GM12891 (cell line): ENCODE measurements around the gene MAF. TPM values are rescaled to one million over a fixed set of nuclear protein-coding genes. Genes with fewer than 3 reads are reported as not detected.

Experiments used
- DNase-seq: peaks from one replicate; pipeline ENCODE4 v3.0.0; 2011; ENCODE audit warnings: low spot score; ENCODE audit not compliant: insufficient read length
- FAIRE-seq: peaks from 2 replicates; lab custom pipeline; 2011; peaks lifted over from hg19 to GRCh38; lab: Jason Lieb, UNC
- PAX5 ChIP-seq: IDR thresholded peaks from 2 replicates; pipeline ENCODE4 v1.6.1; 2011; ENCODE audit warnings: low read length, moderate library complexity, mild to moderate bottlenecking; ENCODE audit not compliant: insufficient read depth, severe bottlenecking
- POLR2A ChIP-seq: IDR thresholded peaks from 2 replicates; pipeline ENCODE4 v1.6.1; 2011; ENCODE audit warnings: low read depth, low read length, control low read depth
- POLR2AphosphoS5 ChIP-seq: IDR thresholded peaks from 2 replicates; pipeline ENCODE4 v1.6.1; 2011; ENCODE audit warnings: low read depth, low read length, control low read depth
- POU2F2 ChIP-seq: IDR thresholded peaks from 2 replicates; pipeline ENCODE4 v1.6.1; 2011; ENCODE audit warnings: low read depth, mild to moderate bottlenecking, control low read depth, low read length, moderate library complexity
- SPI1 ChIP-seq: IDR thresholded peaks from 2 replicates; pipeline ENCODE4 v1.6.1; 2011; ENCODE audit warnings: low read depth, low read length, control low read depth
- TAF1 ChIP-seq: IDR thresholded peaks from 2 replicates; pipeline ENCODE4 v1.6.1; 2011; ENCODE audit warnings: low read depth, low read length, control low read depth
- polyA plus RNA-seq: library from polyadenylated mRNA; unstranded; fragments of >200 nt; gene quantifications from one replicate; pipeline ENCODE4 v1.2.1, GENCODE V29; 2012; ENCODE audit warnings: low read depth, missing spikeins, inconsistent platforms; ENCODE audit not compliant: missing spikeins

The MAF gene
- not detected for polyA plus RNA-seq

GRCh38 chr16:79600638-79601091, at the start of gene MAF:
TSS of gene MAF (minus strand) at chr16:79600737. CDS start at chr16:79599902, 835 bp downstream.
- FAIRE-seq (no peak), DNase-seq (peak; percentile 18)
- TF ChIP-seq POLR2A (no peak), PAX5 (no peak), POU2F2 (no peak), TAF1 (no peak), POLR2AphosphoS5 (no peak), SPI1 (no peak)

GRCh38 chr16:79648826-79649225, 48.3 kb upstream of the MAF start:
- no peak for FAIRE-seq
- TF ChIP-seq TAF1 (no peak), PAX5 (no peak), POU2F2 (no peak), SPI1 (no peak), POLR2A (no peak), POLR2AphosphoS5 (no peak)
- DNase-seq: no peak

GRCh38 chr16:79647586-79647985, 47.0 kb upstream of the MAF start:
- DNase-seq: no peak
- no peak for FAIRE-seq

GRCh38 chr16:79645701-79646100, 45.2 kb upstream of the MAF start:
- DNase-seq: no peak
- FAIRE-seq: no peak
- TF ChIP-seq TAF1 (no peak), SPI1 (no peak), PAX5 (no peak), POLR2A (no peak), POU2F2 (no peak), POLR2AphosphoS5 (no peak)

More at GRCh38 chr16:79647586-79647985, 47.0 kb upstream of the MAF start:
- TF ChIP-seq POLR2A (no peak), TAF1 (no peak), POLR2AphosphoS5 (no peak), SPI1 (no peak), PAX5 (no peak), POU2F2 (no peak)

GRCh38 chr16:79644971-79645667, 44.6 kb upstream of the MAF start:
- DNase-seq: no peak
- no peak for FAIRE-seq
- TF ChIP-seq PAX5: no peak
- no peak for TF ChIP-seq POU2F2
- no peak for TF ChIP-seq TAF1
- TF ChIP-seq POLR2AphosphoS5: no peak
- no peak for TF ChIP-seq SPI1
- no peak for TF ChIP-seq POLR2A

- FAIRE-seq: no peak
- DNase-seq: no peak
- TF ChIP-seq POLR2AphosphoS5 (no peak), POU2F2 (no peak), TAF1 (no peak), PAX5 (no peak), POLR2A (no peak), SPI1 (no peak)
Measured at GRCh38 chr16:79642652-79643051, 42.1 kb upstream of the MAF start.

GRCh38 chr16:79640513-79641360, 40.2 kb upstream of the MAF start:
- DNase-seq (no peak), FAIRE-seq (no peak)

GRCh38 chr16:79639576-79640311, 39.2 kb upstream of the MAF start:
- DNase-seq: no peak
- TF ChIP-seq PAX5: no peak
- no peak for TF ChIP-seq POU2F2
- no peak for TF ChIP-seq SPI1
- no peak for TF ChIP-seq TAF1
- TF ChIP-seq POLR2AphosphoS5: no peak
- no peak for TF ChIP-seq POLR2A
- FAIRE-seq: no peak

More at GRCh38 chr16:79640513-79641360, 40.2 kb upstream of the MAF start:
- TF ChIP-seq TAF1: no peak
- TF ChIP-seq POLR2A: no peak
- no peak for TF ChIP-seq POLR2AphosphoS5
- no peak for TF ChIP-seq PAX5
- no peak for TF ChIP-seq SPI1
- TF ChIP-seq POU2F2: no peak

GRCh38 chr16:79638386-79638785, 37.8 kb upstream of the MAF start:
- no peak for DNase-seq
- FAIRE-seq: no peak
- no peak for TF ChIP-seq TAF1
- no peak for TF ChIP-seq POU2F2
- no peak for TF ChIP-seq POLR2AphosphoS5
- TF ChIP-seq PAX5: no peak
- no peak for TF ChIP-seq SPI1
- TF ChIP-seq POLR2A: no peak

- DNase-seq: no peak
- no peak for TF ChIP-seq PAX5
- no peak for TF ChIP-seq POLR2A
- TF ChIP-seq POU2F2: no peak
- no peak for TF ChIP-seq TAF1
- no peak for TF ChIP-seq SPI1
- TF ChIP-seq POLR2AphosphoS5: no peak
- no peak for FAIRE-seq
Measured at GRCh38 chr16:79635488-79635887, 35.0 kb upstream of the MAF start.
